ENCODE measurements around the gene DLL1.

- TF ChIP-seq POLR2A (IDR thresholded peaks at IDR 0.05; ENCODE audit: low read depth, low read length) (no peak), TAF1 (IDR thresholded peaks at IDR 0.05; ENCODE audit: low read depth, low read length) (no peak), POLR2AphosphoS5 (IDR thresholded peaks at IDR 0.05; ENCODE audit: low read depth, low read length) (no peak), SPI1 (IDR thresholded peaks at IDR 0.05; ENCODE audit: low read depth, low read length) (no peak)
Measured at GRCh38 chr6:170294298-170294730, 3.4 kb upstream of the DLL1 start.
